Testis (tissue), 2 donors: ENCODE data around the gene LMX1A.

Experiments
- POLR2A ChIP-seq: fragments of 450-650 bp; IDR thresholded peaks from one replicate; pipeline ENCODE4 v1.6.1; 2017; ENCODE audit warnings: antibody characterized with exemption, mild to moderate bottlenecking, moderate library complexity
- TF ChIP-seq, protein P1 (sequence below), 3 experiments: fragments of 450-650 bp in 2 of 3; fragments of 200-600 bp in 1 of 3; sonication (generic) in 1 of 3; IDR thresholded peaks; one replicate each; pipeline ENCODE4 v1.5.1; 2016 to 2019; ENCODE audit warnings: antibody characterized with exemption in 3 of 3, mild to moderate bottlenecking in 2 of 3, moderate library complexity in 1 of 3

DNA sequence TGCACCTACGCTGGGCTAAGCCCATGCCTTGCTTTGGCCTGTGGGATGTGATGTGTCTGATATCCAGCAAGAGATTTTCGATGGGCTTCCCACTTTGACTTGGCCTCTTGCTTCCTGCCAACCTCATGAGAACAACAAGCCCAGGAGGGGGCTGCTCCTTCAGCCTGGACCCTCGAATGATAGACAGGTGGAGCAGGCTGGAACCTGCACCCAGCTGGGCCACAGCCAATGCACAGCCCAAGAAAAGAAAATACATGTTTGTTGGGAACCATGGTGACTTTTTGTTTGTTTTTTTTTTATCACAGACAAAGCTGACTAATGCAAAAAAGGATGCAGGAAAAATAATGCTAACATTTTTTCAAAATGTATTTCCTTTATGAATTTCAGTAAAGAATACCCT, 144.3 kb downstream of the LMX1A start:
- no peak for TF ChIP-seq POLR2A
- TF ChIP-seq, protein P1, sequence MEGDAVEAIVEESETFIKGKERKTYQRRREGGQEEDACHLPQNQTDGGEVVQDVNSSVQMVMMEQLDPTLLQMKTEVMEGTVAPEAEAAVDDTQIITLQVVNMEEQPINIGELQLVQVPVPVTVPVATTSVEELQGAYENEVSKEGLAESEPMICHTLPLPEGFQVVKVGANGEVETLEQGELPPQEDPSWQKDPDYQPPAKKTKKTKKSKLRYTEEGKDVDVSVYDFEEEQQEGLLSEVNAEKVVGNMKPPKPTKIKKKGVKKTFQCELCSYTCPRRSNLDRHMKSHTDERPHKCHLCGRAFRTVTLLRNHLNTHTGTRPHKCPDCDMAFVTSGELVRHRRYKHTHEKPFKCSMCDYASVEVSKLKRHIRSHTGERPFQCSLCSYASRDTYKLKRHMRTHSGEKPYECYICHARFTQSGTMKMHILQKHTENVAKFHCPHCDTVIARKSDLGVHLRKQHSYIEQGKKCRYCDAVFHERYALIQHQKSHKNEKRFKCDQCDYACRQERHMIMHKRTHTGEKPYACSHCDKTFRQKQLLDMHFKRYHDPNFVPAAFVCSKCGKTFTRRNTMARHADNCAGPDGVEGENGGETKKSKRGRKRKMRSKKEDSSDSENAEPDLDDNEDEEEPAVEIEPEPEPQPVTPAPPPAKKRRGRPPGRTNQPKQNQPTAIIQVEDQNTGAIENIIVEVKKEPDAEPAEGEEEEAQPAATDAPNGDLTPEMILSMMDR (IDR thresholded peaks at IDR 0.05), result no peak
